ENCODE measurements around the gene PLD3. TPM values are rescaled to one million over a fixed set of nuclear protein-coding genes. Genes with fewer than 3 reads are reported as not detected.

The PLD3 gene
- total RNA-seq, 1 donor from 2014 or later: 284 TPM

GRCh38 chr19:40389404-40390083 lies 41.0 kb downstream of the PLD3 start:
- no peak overlapping the region for H3K4me3 ChIP-seq (ENCODE audit: low read depth, low read length)
- no peak for TF ChIP-seq CTCF (conservative IDR thresholded peaks at IDR 0.05; ENCODE audit: low read depth, low read length)
- no peak for DNase-seq (ENCODE audit: low read depth)

- H3K4me3 ChIP-seq (ENCODE audit: low read depth, low read length): no peak within 1 kb of the TSS
- TF ChIP-seq CTCF (conservative IDR thresholded peaks at IDR 0.05; ENCODE audit: low read depth, low read length): no peak
- DNase-seq (ENCODE audit: low read depth): no peak
These were observed 41.7 kb downstream of the PLD3 start, which contains the start of gene HIPK4 for GRCh38 chr19:40390084-40390742. Gene HIPK4, minus strand, starts transcription at chr19:40390181. Its CDS starts 279 bp downstream, at chr19:40389902.

GRCh38 chr19:40392123-40392522 lies 43.6 kb downstream of the PLD3 start:
- TF ChIP-seq CTCF (conservative IDR thresholded peaks at IDR 0.05; ENCODE audit: low read depth, low read length): no peak
- no peak overlapping the region for H3K4me3 ChIP-seq (ENCODE audit: low read depth, low read length)
- DNase-seq (ENCODE audit: low read depth): no peak

GRCh38 chr19:40392894-40393517 lies 44.5 kb downstream of the PLD3 start:
- no peak for DNase-seq (ENCODE audit: low read depth)
- TF ChIP-seq CTCF (conservative IDR thresholded peaks at IDR 0.05; ENCODE audit: low read depth, low read length): peak; percentile 34
- no peak overlapping the region for H3K4me3 ChIP-seq (ENCODE audit: low read depth, low read length)

- no peak for DNase-seq (ENCODE audit: low read depth)
- no peak overlapping the region for H3K4me3 ChIP-seq (ENCODE audit: low read depth, low read length)
- TF ChIP-seq CTCF (conservative IDR thresholded peaks at IDR 0.05; ENCODE audit: low read depth, low read length): no peak
These were observed 45.7 kb downstream of the PLD3 start for GRCh38 chr19:40393894-40394815.

- DNase-seq (ENCODE audit: low read depth): no peak
- H3K4me3 ChIP-seq (ENCODE audit: low read depth, low read length): no peak overlapping the region
- no peak for TF ChIP-seq CTCF (conservative IDR thresholded peaks at IDR 0.05; ENCODE audit: low read depth, low read length)
These were observed 46.3 kb downstream of the PLD3 start for GRCh38 chr19:40394816-40395210.
